GM18907 (cell line): ENCODE measurements around the gene E2F7.
"Not testable (repeated sequence)": the region's sequence is repeated elsewhere in the genome, so short reads cannot be mapped to it uniquely, and the experiment has no call there.

ENCODE experiments used
- ATAC-seq: cut with Tn5 transposase; IDR thresholded peaks from one replicate; pipeline ENCODE4 v1.9.1; 2021; ENCODE audit warnings: mild to moderate bottlenecking, moderate library complexity; ENCODE audit not compliant: unreplicated experiment

E2F7 gene, protein sequence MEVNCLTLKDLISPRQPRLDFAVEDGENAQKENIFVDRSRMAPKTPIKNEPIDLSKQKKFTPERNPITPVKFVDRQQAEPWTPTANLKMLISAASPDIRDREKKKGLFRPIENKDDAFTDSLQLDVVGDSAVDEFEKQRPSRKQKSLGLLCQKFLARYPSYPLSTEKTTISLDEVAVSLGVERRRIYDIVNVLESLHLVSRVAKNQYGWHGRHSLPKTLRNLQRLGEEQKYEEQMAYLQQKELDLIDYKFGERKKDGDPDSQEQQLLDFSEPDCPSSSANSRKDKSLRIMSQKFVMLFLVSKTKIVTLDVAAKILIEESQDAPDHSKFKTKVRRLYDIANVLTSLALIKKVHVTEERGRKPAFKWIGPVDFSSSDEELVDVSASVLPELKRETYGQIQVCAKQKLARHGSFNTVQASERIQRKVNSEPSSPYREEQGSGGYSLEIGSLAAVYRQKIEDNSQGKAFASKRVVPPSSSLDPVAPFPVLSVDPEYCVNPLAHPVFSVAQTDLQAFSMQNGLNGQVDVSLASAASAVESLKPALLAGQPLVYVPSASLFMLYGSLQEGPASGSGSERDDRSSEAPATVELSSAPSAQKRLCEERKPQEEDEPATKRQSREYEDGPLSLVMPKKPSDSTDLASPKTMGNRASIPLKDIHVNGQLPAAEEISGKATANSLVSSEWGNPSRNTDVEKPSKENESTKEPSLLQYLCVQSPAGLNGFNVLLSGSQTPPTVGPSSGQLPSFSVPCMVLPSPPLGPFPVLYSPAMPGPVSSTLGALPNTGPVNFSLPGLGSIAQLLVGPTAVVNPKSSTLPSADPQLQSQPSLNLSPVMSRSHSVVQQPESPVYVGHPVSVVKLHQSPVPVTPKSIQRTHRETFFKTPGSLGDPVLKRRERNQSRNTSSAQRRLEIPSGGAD

GRCh38 chr12:77065361-77066204 lies at the start of gene E2F7:
Gene E2F7, minus strand, starts transcription at chr12:77065569. Its CDS starts 934 bp downstream, at chr12:77064635.
- peak; percentile 83 for ATAC-seq

GRCh38 chr12:77113971-77114370 lies 48.6 kb upstream of the E2F7 start:
- ATAC-seq, result no peak

GRCh38 chr12:77108707-77109106 lies 43.3 kb upstream of the E2F7 start:
- ATAC-seq, result no peak

DNA sequence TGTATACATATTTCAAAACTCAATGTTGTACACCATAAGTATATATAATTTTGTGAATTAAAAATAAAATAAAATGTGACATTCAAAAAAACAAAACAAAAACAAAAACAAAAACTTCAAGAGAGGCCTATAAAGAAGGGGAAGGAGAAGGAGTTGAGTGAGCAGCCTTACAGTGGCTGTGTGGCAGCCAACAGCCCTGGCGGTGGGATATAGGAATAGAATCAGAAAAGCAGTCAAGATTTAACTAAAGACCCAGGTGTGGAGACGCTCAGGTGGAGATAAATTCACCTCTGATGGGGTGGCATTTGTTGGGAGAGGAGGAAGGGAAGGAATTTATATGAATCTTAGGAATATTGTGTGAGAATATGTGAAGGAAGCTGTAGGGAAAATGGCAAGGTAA lies 41.8 kb upstream of the E2F7 start:
- no peak for ATAC-seq

- no peak for ATAC-seq
Measured at GRCh38 chr12:77104792-77105191, 39.4 kb upstream of the E2F7 start.

DNA sequence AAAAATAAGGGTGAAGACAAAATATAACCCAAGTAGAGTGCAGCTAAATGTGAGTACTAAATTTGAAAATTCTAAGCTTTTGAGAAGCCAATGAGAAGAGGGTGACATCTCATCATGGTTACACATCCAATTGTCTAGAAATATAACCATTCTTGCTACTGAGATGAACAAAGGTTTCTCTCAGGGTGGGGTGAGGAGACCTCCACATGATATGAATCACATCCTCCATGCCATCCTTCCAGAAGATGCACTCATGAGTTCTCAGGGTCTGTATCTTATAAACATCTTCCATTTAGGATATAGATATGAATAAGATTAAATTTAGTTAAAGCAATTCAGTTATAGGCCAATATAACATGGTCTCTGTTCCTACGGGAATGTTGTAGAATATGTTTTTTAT lies 38.9 kb upstream of the E2F7 start:
- ATAC-seq, result no peak

DNA sequence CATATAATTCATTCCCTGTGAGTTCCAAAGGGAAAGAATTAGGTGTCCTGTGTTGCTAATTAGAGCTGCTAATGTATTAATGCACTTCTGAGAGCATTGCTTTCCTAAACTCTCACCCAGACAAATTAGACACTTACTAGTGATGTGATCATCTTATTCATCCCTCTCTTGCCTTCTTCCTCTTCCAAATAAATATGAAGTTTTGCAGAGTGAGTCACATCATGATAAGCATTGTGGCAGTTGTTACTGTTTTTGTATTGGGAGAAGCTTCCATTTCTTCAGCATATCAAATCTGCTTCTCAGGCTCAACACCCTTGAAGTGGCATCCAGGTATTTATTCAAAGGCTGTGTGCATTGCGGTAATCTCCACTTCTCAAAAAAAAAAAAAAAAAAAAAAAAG lies 37.3 kb upstream of the E2F7 start:
- no peak for ATAC-seq

GRCh38 chr12:77102123-77102522 lies 36.8 kb upstream of the E2F7 start:
- ATAC-seq, result no peak

GRCh38 chr12:77099799-77100198 lies 34.4 kb upstream of the E2F7 start:
- ATAC-seq, result no peak

DNA sequence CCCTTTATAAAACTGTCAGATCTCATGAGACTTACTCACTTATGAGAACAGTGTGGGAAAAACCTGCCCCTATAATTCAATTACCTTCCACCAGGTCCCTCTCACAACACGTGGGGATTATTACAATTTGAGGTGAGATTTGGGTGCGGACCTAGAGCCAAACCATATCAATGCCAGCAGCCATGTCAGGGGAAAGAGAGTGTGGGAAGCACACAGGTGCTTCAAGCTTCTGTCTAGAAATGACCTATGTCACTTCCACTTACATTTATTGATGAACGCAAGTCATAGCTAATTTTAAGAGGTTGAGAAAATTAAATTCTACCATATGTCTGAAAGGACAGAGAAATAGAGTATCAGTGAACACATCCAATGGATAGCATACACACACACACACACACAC lies 32.5 kb upstream of the E2F7 start:
- ATAC-seq, result no peak

- ATAC-seq, result not testable (repeated sequence)
Measured at GRCh38 chr12:77092227-77092626, 26.9 kb upstream of the E2F7 start.

DNA sequence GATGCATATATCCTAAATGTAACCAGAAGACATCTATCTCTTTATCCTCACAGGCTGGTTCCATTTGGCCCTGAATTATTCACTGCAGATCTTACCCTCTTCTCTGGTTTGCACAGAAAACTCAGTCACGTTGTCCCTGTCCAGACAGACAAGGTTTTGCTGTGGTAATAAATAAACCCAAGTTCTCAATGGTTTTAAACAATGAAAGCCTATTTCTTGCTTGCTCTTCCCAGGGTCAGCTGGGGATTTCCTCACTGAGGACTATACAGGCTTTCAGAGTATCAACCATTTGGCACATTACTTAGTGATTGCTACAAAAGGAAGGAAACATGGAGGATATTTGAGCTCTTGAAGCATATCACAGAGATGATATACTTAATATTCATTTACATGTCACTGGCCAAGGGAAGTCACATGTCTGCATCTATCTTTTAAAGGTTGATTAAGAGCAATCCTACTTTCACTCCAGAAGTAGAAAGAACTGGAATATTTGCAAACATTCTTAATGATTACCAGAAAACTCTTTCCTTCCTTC lies 24.4 kb upstream of the E2F7 start:
- no peak for ATAC-seq

GRCh38 chr12:77087427-77087826 lies 22.1 kb upstream of the E2F7 start:
- no peak for ATAC-seq

GRCh38 chr12:77082021-77082420 lies 16.7 kb upstream of the E2F7 start:
- ATAC-seq, result no peak

- no peak for ATAC-seq
Measured at GRCh38 chr12:77079631-77080030, 14.3 kb upstream of the E2F7 start.

- no peak for ATAC-seq
Measured at GRCh38 chr12:77078231-77078630, 12.9 kb upstream of the E2F7 start.

- no peak for ATAC-seq
Measured at GRCh38 chr12:77076886-77077285, 11.5 kb upstream of the E2F7 start.

DNA sequence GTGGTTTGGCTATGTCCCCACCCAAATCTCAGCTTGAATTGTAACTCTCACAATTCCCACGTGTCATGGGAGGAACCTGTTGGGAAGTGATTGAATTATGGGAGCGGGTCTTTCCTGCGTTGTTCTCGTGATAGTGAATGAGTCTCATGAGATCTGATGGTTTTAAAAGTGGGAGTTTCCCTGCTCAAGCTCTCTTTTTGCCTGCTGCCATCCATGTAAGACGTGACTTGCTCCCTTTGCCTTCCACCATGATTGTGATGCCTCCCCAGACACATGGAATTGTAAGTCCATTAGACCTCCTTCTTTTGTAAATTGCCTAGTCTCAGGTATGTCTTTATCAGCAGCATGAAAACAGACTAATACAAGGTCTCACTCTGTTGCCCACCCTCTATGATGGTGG lies 8.5 kb upstream of the E2F7 start:
- ATAC-seq, result not testable (repeated sequence)

DNA sequence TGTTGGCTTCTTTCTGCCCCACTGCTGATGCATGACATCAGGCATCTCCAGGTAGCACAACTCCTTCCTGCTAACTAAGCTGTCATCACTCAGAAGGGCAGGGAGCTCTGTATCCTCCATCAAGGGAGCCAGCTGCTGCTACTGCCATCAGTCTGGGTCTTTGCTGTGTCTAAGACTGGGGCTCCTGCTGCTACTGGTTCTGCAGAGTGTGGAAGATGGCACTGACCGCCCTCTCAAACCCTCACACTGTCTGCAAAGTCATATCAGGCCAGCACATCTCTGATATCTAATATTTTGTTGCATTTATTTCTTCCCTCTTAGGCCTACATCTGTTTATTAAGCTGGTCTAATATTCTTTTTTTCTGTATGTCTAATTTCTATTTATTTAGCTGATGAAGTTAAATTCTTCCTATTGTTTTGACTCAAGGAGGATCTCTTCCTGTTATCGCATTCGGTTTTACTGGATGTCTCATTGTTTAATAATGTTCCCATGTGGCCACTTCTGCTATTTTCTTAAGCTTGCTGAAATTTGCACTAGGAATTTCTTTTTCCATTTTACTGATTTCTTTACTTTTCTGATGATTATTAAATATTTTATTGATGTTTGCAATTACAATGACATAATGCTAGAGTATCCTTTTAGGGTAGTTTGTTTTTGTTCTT lies 7.6 kb upstream of the E2F7 start:
- ATAC-seq, result no peak

GRCh38 chr12:77070800-77071449 lies 5.6 kb upstream of the E2F7 start:
- ATAC-seq, result peak; percentile 23
